Astrocyte of the hippocampus (primary cell): ENCODE data around the gene ODF4.

ENCODE experiments used
- DNase-seq: peaks from one replicate; pipeline ENCODE4 v3.0.0; 2011; ENCODE audit warnings: low read depth, low spot score

The ODF4 gene, protein sequence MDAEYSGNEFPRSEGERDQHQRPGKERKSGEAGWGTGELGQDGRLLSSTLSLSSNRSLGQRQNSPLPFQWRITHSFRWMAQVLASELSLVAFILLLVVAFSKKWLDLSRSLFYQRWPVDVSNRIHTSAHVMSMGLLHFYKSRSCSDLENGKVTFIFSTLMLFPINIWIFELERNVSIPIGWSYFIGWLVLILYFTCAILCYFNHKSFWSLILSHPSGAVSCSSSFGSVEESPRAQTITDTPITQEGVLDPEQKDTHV

GRCh38 chr17:8339540-8339939, at the start of gene ODF4:
Gene ODF4, plus strand, starts transcription at chr17:8339840. Its CDS starts 212 bp downstream, at chr17:8340052.
- no peak for DNase-seq

DNA sequence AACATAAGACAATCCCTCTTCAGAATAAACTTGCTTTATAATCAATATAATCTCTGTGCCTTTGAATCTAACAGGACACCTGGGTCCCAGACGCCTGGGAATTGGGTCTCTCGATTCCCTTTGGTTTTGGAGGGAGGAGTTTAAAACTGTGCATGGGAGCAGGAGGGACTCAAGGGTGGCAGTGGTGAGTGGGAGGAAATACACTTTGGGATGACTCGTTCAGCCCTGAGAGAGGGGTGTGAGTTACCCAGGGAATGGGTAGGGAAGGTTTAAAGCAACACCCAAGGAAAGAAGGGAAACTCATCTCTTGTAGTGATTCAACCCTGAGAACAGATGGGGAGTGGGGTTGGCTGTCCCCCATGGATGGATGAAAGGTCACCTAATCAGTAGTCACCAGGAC, 49.6 kb upstream of the ODF4 start:
- no peak for DNase-seq

- no peak for DNase-seq
Observed at GRCh38 chr17:8292639-8293395, 46.8 kb upstream of the ODF4 start.

- no peak for DNase-seq
Observed at GRCh38 chr17:8294361-8294760, 45.3 kb upstream of the ODF4 start.

DNA sequence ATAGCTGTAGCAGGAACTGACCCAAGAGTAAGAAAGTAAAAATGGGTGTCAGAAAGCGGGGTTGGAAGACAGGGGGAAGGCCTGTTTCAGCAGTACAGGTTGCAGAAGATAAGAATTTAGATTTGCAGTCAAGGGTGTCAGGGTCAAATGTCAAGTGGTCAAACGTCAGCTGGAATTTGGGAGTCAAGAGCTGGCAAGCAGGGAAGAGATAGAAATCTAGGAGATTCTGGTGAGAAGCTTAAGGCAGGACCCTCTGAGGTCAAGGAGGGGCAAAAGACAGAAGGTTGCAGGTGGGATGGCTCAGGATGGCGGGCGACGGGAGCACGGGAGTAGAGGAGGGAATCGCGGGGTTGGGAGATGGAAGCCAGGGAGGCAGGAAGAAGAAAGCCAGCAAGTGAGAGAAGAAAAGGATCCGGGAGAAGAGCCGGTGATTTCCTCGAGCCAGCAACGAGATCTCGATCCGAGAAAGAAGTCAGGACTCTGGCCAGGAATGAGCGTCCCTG, 44.8 kb upstream of the ODF4 start:
- no peak for DNase-seq

DNA sequence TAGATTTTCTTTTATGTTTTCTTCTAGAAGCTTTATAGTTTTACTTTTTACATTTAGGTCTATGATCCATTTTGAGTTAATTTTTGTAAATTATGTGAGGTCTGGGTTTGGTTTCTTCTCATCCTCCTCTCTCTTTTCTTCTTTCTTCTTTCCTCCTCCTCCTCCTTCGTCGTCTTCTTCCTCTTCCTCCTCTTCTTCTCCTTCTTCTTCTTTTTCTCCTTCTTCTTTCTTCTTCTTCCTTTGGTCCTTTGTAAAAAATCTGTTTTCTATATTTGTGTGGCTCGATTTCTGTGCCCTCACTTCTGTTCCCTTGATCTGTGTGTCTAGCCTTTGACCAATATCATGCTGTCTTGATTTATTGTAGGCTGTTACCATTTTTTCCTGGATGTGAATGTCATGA, 39.4 kb upstream of the ODF4 start:
- no peak for DNase-seq

DNA sequence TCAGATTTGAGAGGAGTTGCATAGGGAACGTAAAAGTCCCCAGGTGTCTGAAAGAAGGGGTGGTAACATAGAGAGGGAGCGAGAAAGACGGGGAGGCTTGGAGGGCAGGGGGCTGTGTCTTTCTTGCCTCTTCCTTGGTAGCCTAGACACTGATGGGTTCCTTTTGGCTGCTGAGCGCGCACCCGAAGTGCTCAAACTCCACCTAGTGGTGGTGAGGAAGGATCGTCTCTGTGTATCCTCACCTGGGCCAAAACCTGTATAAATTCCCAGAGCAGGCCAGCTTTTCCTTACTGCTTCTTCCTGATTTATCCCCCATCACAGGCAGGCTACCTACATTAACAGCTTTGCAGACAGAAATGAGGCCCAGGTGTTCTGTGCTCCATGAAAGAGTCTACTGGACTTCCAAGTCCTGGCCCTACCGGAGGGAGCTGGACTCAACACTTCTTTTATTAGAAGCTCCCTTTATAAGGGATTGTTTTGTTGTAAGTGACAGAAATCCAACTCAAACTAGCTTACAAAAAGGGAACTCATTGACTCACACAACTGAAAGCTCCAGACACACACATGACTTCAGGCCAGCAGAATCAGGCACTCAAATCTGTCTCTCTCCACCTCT, 38.9 kb upstream of the ODF4 start:
- peak; percentile 80 for DNase-seq

GRCh38 chr17:8310601-8311123, 29.0 kb upstream of the ODF4 start:
- no peak for DNase-seq

DNA sequence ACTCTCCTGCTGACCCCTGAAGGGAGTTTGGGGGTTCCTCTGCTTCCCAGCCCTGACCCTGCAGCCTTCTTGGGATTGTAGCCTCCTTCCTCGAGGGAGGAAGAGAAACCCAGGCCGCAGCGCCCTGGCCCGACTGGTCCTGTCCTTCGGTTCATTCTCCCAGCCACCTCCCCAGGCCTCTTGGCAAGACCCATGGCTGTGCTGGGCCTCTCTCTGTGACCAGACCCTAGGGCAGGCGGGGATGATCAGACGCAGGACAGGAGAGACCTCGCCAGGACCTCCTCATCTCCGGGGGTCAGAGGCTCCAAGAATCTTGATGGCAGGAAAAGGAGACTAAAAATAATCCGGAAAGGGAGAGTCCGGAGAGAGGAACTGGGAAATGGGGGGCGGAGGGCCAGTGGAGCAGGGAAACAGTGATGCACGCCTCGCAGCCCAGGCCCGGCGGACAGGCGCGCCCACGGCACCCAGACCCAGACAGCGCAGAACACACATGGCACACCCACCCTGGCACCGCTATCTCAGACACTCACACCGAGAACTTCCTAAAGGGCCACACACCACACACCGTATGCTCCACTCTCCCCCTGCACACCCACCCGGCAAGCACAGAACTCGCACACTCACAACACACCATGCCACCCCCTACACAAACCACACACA, 28.4 kb upstream of the ODF4 start:
- no peak for DNase-seq

GRCh38 chr17:8312251-8312650, 27.4 kb upstream of the ODF4 start:
- no peak for DNase-seq

DNA sequence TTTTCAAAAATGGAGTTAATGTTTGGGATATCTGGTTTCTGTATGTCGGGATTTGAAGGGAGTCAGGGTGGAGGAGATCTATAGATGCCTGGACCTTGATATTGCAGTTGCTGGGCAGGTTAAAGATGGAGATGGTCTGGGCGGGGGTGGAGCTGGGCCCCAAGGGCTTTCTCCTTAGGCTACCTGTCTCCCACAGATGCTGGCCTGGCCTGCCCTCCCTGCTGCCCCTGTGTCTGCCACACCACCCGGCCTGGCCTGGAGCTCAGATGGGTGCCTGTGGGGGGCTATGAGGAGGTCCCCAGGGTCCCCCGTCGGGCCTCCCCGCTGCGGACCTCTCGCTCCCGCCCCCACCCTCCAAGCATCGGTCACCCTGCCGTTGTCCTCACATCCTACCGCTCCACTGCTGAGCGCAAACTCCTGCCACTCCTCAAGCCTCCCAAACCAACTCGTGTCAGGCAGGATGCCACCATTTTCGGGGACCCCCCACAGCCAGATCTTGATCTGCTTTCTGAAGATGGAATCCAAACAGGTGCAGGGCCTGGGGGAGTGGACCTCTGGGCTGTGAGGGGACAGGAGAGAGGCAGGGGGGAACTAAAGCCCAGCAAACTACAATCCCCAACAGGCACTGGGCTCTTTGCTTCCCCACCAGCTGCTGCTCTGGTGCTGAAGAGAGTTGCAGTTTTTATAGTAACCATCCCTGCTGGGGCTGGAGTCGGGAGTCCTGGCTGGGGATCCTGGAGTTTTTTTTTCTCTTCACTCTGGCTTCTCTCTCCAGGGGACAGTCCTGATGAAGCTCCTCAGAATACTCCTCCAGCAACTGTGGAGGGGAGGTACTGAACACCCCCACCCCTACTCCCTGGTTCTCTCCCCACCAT, 26.7 kb upstream of the ODF4 start:
- no peak for DNase-seq

- no peak for DNase-seq
Observed at GRCh38 chr17:8314797-8315763, 24.6 kb upstream of the ODF4 start.

GRCh38 chr17:8315764-8316217, 23.8 kb upstream of the ODF4 start:
- no peak for DNase-seq

DNA sequence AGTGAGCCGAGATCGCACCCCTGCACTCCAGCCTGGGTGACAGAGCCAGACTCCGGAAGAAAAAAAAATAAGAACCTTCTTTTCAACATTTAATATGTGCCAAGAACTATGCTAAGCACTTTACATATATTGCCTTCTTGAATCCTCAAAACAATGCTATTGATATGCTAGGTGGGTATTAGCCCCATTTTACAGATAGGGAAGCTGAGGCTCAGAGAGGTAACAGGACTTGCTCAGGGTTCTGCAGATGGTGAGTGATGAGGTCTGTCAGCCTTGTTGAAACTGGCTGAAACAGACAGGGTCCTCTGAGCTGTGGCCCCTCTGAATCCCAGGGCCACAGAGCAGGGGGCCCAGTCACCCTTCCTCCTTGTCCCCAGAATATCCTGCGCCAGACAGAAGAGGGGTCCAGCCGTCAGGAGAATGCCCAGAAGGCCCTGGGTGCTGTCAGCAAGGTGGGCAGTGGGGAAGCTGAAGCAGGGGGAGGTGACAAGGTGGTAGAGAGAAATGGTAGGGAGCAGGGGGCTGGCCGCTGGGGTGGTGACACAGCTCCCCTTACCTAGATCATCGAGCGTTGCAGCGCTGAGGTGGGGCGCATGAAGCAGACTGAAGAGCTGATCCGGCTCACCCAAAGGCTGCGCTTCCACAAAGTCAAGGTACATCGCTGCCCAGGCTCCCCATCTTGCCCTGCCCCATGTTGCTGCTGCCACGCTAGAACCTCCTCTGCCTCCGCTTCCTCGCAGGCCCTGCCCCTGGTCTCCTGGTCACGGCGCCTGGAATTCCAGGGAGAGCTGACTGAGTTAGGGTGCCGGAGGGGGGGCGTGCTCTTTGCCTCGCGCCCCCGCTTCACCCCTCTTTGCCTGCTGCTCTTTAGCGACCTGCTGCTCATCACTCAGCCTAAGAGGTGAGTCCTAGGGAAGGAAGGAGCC, 21.4 kb upstream of the ODF4 start:
- no peak for DNase-seq

DNA sequence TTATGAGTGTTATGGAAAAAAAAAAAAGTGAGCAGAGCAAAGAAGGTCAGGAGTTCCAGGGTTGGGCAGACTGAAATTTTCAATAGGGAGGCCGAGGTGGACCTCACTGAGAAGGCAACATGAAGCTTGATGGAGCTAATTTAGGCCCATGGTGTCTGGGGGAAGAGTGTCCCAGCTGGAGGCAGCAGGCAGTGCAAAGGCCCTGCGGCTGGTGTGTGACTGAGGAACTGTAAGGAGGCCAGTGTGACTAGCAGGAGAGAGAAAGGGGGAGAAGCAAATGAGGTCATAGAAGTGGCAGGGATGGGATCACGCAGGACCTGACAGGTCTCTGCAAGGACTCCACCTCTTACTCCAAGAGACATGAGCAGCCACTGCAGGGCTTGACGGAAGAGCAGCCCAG, 19.4 kb upstream of the ODF4 start:
- DNase-seq = no peak

DNA sequence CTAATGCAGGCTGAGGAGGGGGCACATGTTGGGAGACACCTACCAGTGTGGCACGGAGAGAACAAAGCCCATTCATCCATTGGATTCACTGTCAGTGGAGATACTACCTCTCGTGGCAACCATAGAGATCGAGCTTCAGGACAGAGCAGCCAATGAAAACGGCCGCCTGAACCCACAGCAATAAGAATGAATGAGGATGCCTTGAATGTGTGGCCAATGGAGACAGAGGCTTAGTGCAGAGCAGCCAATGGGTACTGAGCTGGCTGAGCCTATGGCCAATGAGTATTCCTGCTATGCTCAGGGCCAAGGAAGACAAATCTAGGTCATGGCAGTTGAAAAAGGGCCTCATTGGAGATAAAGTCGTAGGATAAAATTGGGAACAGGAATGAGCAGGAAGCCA, 18.6 kb upstream of the ODF4 start:
- no peak for DNase-seq

- DNase-seq = no peak
Observed at GRCh38 chr17:8322061-8322460, 17.6 kb upstream of the ODF4 start.

GRCh38 chr17:8324132-8324531, 15.5 kb upstream of the ODF4 start:
- no peak for DNase-seq

- no peak for DNase-seq
Observed at GRCh38 chr17:8324923-8325322, 14.7 kb upstream of the ODF4 start.
